RWPE1 (cell line): ENCODE measurements around the gene GRM8.

Source experiments
- CTCF ChIA-PET: fragments of 350-600 bp; sonication (Branson Sonifier 250); formaldehyde crosslinking; extraction: SDS; loops from one replicate; lab custom pipeline; 2021; lab: Yijun Ruan, JAX
- POLR2A ChIA-PET: fragments of 400-600 bp; formaldehyde crosslinking; extraction: SDS; loops from one replicate; lab custom pipeline; 2020; ENCODE audit warnings: antibody characterized with exemption; ENCODE audit not compliant: low non-redundant PET; lab: Yijun Ruan, JAX
- DNase-seq: peaks from one replicate; pipeline ENCODE4 v3.0.0; 2012; ENCODE audit warnings: low spot score
- H3K27ac ChIP-seq: fragments of 450-650 bp; 2 replicates; pipeline ENCODE4 v1.5.1; 2017
- CTCF ChIP-seq: fragments of 450-650 bp; conservative IDR thresholded peaks from 2 replicates; pipeline ENCODE4 v1.5.1; 2017; ENCODE audit warnings: low read depth, mild to moderate bottlenecking

The GRM8 gene

GRCh38 chr7:126578338-126578737 is 674.4 kb downstream of the GRM8 start:
- ChIA-PET CTCF (interaction anchor here (0.5 kb wide), 1 partner anchor 66 kb away, joined by 3 read pairs; no protein-coding TSS in a partner anchor), POLR2A (no interaction called here)
- no peak for TF ChIP-seq CTCF
- no peak overlapping the region for H3K27ac ChIP-seq
- DNase-seq = no peak

GRCh38 chr7:126574276-126575250 is 678.2 kb downstream of the GRM8 start:
- POLR2A ChIA-PET = no interaction called here
- CTCF ChIA-PET = no interaction called here
- no peak for TF ChIP-seq CTCF
- peak; percentile 77 for DNase-seq
- peak overlapping the region; percentile 62 for H3K27ac ChIP-seq

GRCh38 chr7:126570845-126571244 is 681.9 kb downstream of the GRM8 start:
- ChIA-PET POLR2A (no interaction called here), CTCF (no interaction called here)
- TF ChIP-seq CTCF = no peak

GRCh38 chr7:126569402-126569801 is 683.3 kb downstream of the GRM8 start:
- H3K27ac ChIP-seq = no peak overlapping the region
- CTCF ChIA-PET = no interaction called here
- POLR2A ChIA-PET = no interaction called here
- TF ChIP-seq CTCF = no peak
- no peak for DNase-seq

More at GRCh38 chr7:126570845-126571244, 681.9 kb downstream of the GRM8 start:
- no peak overlapping the region for H3K27ac ChIP-seq
- DNase-seq = no peak

- no peak for TF ChIP-seq CTCF
- POLR2A ChIA-PET = no interaction called here
Measured at GRCh38 chr7:126557271-126557670, 695.5 kb downstream of the GRM8 start.

GRCh38 chr7:126541406-126541805 is 711.3 kb downstream of the GRM8 start:
- TF ChIP-seq CTCF = no peak
- CTCF ChIA-PET = no interaction called here
- POLR2A ChIA-PET = no interaction called here
- H3K27ac ChIP-seq = no peak overlapping the region
- DNase-seq = no peak

More at GRCh38 chr7:126557271-126557670, 695.5 kb downstream of the GRM8 start:
- no peak for DNase-seq
- CTCF ChIA-PET = no interaction called here
- no peak overlapping the region for H3K27ac ChIP-seq
